DOHH2 (cell line): ENCODE data around the gene TMEM244.
"Not testable (repeated sequence)": the region's sequence is repeated elsewhere in the genome, so short reads cannot be mapped to it uniquely, and the experiment has no call there.

ENCODE experiments used
- H3F3A ChIP-seq: fragments of 200-600 bp; sonication (generic), shearing (Covaris generic); 2 replicates; pipeline ENCODE4 v1.6.0; 2016; ENCODE audit warnings: antibody characterized with exemption, mild to moderate bottlenecking; ENCODE audit not compliant: control insufficient read depth, insufficient read depth
- H3K27ac ChIP-seq: fragments of 200-600 bp; sonication (generic); 2 replicates; pipeline ENCODE4 v1.5.1; 2014; ENCODE audit warnings: low read depth, mild to moderate bottlenecking, low read length, moderate library complexity
- H3K27me3 ChIP-seq: fragments of 200-600 bp; sonication (generic); 2 replicates; pipeline ENCODE4 v1.6.1; 2014; ENCODE audit warnings: mild to moderate bottlenecking, low read length, mixed read lengths; ENCODE audit not compliant: control insufficient read depth
- H3K36me3 ChIP-seq: fragments of 200-600 bp; sonication (generic); 2 replicates; pipeline ENCODE4 v1.6.1; 2014; ENCODE audit warnings: mild to moderate bottlenecking, low read length, moderate library complexity, mixed read lengths; ENCODE audit not compliant: control insufficient read depth
- H3K4me1 ChIP-seq: fragments of 200-600 bp; sonication (generic); 2 replicates; pipeline ENCODE4 v1.6.1; 2014; ENCODE audit warnings: mild to moderate bottlenecking, low read length, mixed read lengths; ENCODE audit not compliant: control insufficient read depth
- H3K4me2 ChIP-seq: fragments of 200-600 bp; sonication (generic); 2 replicates; pipeline ENCODE4 v1.6.0; 2014; ENCODE audit warnings: mild to moderate bottlenecking, low read length, moderate library complexity
- H3K4me3 ChIP-seq: fragments of 200-600 bp; sonication (generic); 2 replicates; pipeline ENCODE4 v1.5.1; 2014; ENCODE audit warnings: mild to moderate bottlenecking, low read length, mixed read lengths
- H3K79me2 ChIP-seq: fragments of 200-600 bp; sonication (generic); 2 replicates; pipeline ENCODE4 v1.6.1; 2014; ENCODE audit warnings: mild to moderate bottlenecking, low read length, mixed read lengths; ENCODE audit not compliant: control insufficient read depth
- H3K9me2 ChIP-seq: fragments of 200-600 bp; sonication (generic); replicated peaks from 2 replicates; pipeline ENCODE4 v1.6.1; 2014; ENCODE audit warnings: mild to moderate bottlenecking, low read length, mixed read lengths; ENCODE audit not compliant: control insufficient read depth
- H3K9me3 ChIP-seq: fragments of 200-600 bp; sonication (generic); 2 replicates; pipeline ENCODE4 v1.6.1; 2014; ENCODE audit warnings: antibody characterized with exemption, low read length, mixed read lengths; ENCODE audit not compliant: control insufficient read depth, insufficient read depth
- H4K20me1 ChIP-seq: fragments of 200-600 bp; sonication (generic); 2 replicates; pipeline ENCODE4 v1.6.0; 2014; ENCODE audit warnings: low read depth, mild to moderate bottlenecking, antibody characterized with exemption, low read length, moderate library complexity; ENCODE audit not compliant: control insufficient read depth, insufficient read depth
- EZH2phosphoT487 ChIP-seq: fragments of 200-600 bp; sonication (generic); IDR thresholded peaks from 2 replicates; pipeline ENCODE4 v1.6.1; 2017; ENCODE audit warnings: borderline replicate concordance, mild to moderate bottlenecking, antibody characterized with exemption, low read length, moderate library complexity, mixed read lengths
- TF ChIP-seq, protein P1 (sequence below): fragments of 200-600 bp; sonication (generic); IDR thresholded peaks from one replicate; pipeline ENCODE4 v1.5.1; 2014; ENCODE audit warnings: antibody characterized with exemption, mild to moderate bottlenecking, low read depth, low read length; ENCODE audit not compliant: poor library complexity, severe bottlenecking

Gene TMEM244

DNA sequence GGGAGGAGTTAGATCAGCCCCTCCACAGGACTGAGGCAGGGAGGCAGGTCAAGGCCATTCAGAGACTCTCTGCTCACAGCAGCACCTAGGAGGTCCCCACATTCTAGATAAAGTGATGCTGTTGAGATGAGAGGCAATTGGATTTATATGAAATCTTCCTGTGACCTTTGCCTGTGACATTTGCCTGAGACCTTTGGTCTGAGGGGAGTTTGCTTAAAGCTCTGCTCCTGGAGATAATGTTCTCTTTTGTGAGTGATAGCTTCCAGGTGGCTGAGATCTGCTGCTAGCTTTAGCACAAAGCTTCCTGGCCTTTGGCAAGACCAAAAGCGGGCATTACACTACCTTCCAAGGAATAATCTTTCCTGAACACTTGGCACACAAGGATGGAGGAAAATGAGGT, 43.3 kb downstream of the TMEM244 start:
- no peak overlapping the region for H3K4me3 ChIP-seq
- no peaks in the 10 kb centered on the region for H3K79me2 ChIP-seq
- no peaks in the 10 kb centered on the region for H3K9me3 ChIP-seq
- no peaks in the 10 kb centered on the region for H4K20me1 ChIP-seq
- H3K27ac ChIP-seq: no peak overlapping the region
- H3K27me3 ChIP-seq: no peaks in the 10 kb centered on the region
- no peaks in the 10 kb centered on the region for H3K9me2 ChIP-seq
- H3K4me1 ChIP-seq: no peaks in the 10 kb centered on the region
- no peaks in the 10 kb centered on the region for H3F3A ChIP-seq
- H3K36me3 ChIP-seq: no peaks in the 10 kb centered on the region
- TF ChIP-seq EZH2phosphoT487: no peak
- TF ChIP-seq, protein P1, sequence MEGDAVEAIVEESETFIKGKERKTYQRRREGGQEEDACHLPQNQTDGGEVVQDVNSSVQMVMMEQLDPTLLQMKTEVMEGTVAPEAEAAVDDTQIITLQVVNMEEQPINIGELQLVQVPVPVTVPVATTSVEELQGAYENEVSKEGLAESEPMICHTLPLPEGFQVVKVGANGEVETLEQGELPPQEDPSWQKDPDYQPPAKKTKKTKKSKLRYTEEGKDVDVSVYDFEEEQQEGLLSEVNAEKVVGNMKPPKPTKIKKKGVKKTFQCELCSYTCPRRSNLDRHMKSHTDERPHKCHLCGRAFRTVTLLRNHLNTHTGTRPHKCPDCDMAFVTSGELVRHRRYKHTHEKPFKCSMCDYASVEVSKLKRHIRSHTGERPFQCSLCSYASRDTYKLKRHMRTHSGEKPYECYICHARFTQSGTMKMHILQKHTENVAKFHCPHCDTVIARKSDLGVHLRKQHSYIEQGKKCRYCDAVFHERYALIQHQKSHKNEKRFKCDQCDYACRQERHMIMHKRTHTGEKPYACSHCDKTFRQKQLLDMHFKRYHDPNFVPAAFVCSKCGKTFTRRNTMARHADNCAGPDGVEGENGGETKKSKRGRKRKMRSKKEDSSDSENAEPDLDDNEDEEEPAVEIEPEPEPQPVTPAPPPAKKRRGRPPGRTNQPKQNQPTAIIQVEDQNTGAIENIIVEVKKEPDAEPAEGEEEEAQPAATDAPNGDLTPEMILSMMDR: no peak
- no peak overlapping the region for H3K4me2 ChIP-seq

DNA sequence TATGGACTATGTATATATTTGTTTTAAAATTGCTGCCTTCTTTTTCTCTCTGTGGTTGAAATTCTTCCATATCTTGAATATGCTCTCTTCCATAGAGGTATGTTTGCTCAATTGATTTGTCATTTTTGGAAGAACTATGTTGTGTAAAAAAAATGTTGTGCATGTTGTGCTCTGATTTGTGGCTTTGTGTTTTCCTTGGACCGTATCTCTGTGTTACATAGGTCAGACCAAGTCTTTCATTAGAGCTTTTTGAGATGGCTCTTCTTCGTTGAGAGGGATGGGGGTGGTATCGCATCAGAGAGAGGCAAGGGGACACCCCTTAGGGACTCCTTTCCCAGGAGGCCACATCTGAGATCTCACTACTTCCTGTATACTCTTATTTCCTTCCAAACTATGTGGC, 43.8 kb downstream of the TMEM244 start:
- no peaks in the 10 kb centered on the region for H4K20me1 ChIP-seq
- no peaks in the 10 kb centered on the region for H3K27me3 ChIP-seq
- no peak overlapping the region for H3K4me2 ChIP-seq
- no peaks in the 10 kb centered on the region for H3K4me1 ChIP-seq
- TF ChIP-seq, protein P1: no peak
- TF ChIP-seq EZH2phosphoT487: no peak
- H3F3A ChIP-seq: no peaks in the 10 kb centered on the region
- no peaks in the 10 kb centered on the region for H3K9me2 ChIP-seq
- H3K27ac ChIP-seq: no peak overlapping the region
- H3K79me2 ChIP-seq: no peaks in the 10 kb centered on the region
- no peaks in the 10 kb centered on the region for H3K36me3 ChIP-seq
- H3K9me3 ChIP-seq: no peaks in the 10 kb centered on the region
- no peak overlapping the region for H3K4me3 ChIP-seq

DNA sequence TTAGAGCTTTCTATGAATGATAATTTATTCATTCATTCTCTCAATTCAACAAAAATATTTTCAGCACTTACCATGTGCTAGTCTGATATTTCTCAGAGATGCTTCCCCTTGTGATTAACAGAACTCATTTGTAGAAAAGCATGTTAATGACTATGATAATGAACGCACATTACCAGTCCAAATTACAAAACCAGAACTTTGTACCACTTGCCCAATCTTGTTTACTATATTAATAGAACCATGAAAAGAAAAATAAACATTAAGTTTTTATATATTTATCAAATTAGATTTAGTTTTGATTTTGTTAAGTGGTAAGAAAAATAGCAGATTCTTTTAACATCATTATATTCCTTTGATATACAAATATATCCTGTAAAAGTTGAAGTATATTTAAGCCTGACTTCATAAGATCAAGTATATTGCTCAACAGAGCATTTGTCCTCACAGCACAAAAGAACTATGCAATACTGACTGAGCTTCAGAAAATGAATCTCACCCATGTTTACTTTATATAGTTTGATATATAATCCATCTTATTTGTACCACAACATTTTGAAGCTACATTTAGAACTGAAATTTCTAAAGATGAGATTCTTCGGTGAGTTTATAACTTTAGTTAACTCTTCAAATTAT, 48.9 kb downstream of the TMEM244 start:
- Histone ChIP-seq H4K20me1 (no peaks in the 10 kb centered on the region), H3K27me3 (no peaks in the 10 kb centered on the region), H3K9me3 (no peaks in the 10 kb centered on the region), H3F3A (no peaks in the 10 kb centered on the region), H3K9me2 (no peaks in the 10 kb centered on the region), H3K27ac (no peak overlapping the region), H3K36me3 (no peaks in the 10 kb centered on the region), H3K4me2 (no peak overlapping the region), H3K79me2 (no peaks in the 10 kb centered on the region), H3K4me1 (no peaks in the 10 kb centered on the region), H3K4me3 (no peak overlapping the region)
- TF ChIP-seq, protein P1: no peak
- no peak for TF ChIP-seq EZH2phosphoT487

DNA sequence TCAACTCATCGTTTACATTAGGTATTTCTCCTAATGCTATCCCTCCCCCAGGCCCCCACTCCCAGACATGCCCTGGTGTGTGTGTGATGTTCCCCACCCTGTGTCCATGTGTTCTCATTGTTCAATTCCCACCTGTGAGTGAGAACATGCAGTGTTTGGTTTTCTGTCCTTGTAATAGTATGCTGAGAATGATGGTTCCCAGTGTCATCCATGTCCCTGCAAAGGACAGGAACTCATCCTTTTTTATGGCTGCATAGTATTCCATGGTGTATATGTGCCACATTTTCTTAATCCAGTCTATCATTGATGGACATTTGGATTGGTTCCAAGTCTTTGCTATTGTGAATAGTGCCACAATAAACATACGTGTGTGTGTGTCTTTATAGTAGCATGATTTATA, 54.0 kb downstream of the TMEM244 start:
- not testable (repeated sequence) for H3K27me3 ChIP-seq, H3K9me3 ChIP-seq, H3K36me3 ChIP-seq, H3K4me1 ChIP-seq, H3K4me3 ChIP-seq, H4K20me1 ChIP-seq, H3K4me2 ChIP-seq, H3K9me2 ChIP-seq, H3F3A ChIP-seq, H3K27ac ChIP-seq, H3K79me2 ChIP-seq

DNA sequence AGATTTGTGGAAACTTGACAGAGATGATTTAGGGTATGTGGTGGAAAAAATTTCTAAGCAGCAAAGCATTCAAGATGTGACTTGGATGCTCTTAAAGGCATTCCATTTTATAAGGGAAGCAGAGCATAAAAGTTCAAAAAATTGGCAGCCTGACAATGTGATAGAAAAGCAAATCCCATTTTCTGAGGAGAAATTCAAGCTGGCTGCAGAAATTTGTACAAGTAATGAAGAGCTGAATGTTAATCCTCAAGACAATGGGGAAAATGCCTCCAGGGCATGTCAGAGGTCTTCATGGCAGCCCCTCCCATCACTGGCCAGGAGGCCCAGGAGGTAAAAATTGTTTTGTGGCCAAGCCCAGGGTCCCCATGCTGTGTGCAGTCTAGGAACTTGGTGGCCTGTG, 58.2 kb downstream of the TMEM244 start:
- not testable (repeated sequence) for H3K36me3 ChIP-seq, H3K79me2 ChIP-seq, H3K4me3 ChIP-seq, H3K27me3 ChIP-seq, H3K9me3 ChIP-seq, H3F3A ChIP-seq, H4K20me1 ChIP-seq, H3K4me1 ChIP-seq, H3K27ac ChIP-seq, H3K4me2 ChIP-seq, H3K9me2 ChIP-seq
